Hepatocyte (in vitro differentiated cells): ENCODE data around the gene EDNRA.

Experiments used
- EZH2 ChIP-seq: fragments of 200-600 bp; sonication (generic); IDR thresholded peaks from 2 replicates; pipeline ENCODE4 v1.6.1; 2016; ENCODE audit warnings: antibody characterized with exemption, mild to moderate bottlenecking, borderline replicate concordance
- EZH2phosphoT487 ChIP-seq: fragments of 200-600 bp; sonication (generic); IDR thresholded peaks from one replicate; pipeline ENCODE4 v1.6.1; 2018; ENCODE audit warnings: antibody characterized with exemption, mild to moderate bottlenecking, low read depth, moderate library complexity; ENCODE audit not compliant: unreplicated experiment, severe bottlenecking
- TF ChIP-seq, protein P1 (sequence below): fragments of 200-600 bp; sonication (generic); IDR thresholded peaks from 2 replicates; pipeline ENCODE4 v1.5.1; 2016; ENCODE audit warnings: antibody characterized with exemption, mild to moderate bottlenecking; ENCODE audit not compliant: poor library complexity

GRCh38 chr4:147580396-147580795 lies 99.5 kb downstream of the EDNRA start:
- TF ChIP-seq, protein P1, sequence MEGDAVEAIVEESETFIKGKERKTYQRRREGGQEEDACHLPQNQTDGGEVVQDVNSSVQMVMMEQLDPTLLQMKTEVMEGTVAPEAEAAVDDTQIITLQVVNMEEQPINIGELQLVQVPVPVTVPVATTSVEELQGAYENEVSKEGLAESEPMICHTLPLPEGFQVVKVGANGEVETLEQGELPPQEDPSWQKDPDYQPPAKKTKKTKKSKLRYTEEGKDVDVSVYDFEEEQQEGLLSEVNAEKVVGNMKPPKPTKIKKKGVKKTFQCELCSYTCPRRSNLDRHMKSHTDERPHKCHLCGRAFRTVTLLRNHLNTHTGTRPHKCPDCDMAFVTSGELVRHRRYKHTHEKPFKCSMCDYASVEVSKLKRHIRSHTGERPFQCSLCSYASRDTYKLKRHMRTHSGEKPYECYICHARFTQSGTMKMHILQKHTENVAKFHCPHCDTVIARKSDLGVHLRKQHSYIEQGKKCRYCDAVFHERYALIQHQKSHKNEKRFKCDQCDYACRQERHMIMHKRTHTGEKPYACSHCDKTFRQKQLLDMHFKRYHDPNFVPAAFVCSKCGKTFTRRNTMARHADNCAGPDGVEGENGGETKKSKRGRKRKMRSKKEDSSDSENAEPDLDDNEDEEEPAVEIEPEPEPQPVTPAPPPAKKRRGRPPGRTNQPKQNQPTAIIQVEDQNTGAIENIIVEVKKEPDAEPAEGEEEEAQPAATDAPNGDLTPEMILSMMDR: no peak
- TF ChIP-seq EZH2 (no peak), EZH2phosphoT487 (no peak)
